ENCODE data around the gene ZBP1. TPM values are rescaled to one million over a fixed set of nuclear protein-coding genes. Genes with fewer than 3 reads are reported as not detected.

Gene ZBP1, protein sequence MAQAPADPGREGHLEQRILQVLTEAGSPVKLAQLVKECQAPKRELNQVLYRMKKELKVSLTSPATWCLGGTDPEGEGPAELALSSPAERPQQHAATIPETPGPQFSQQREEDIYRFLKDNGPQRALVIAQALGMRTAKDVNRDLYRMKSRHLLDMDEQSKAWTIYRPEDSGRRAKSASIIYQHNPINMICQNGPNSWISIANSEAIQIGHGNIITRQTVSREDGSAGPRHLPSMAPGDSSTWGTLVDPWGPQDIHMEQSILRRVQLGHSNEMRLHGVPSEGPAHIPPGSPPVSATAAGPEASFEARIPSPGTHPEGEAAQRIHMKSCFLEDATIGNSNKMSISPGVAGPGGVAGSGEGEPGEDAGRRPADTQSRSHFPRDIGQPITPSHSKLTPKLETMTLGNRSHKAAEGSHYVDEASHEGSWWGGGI
- not detected in 2 replicates for total RNA-seq

DNA sequence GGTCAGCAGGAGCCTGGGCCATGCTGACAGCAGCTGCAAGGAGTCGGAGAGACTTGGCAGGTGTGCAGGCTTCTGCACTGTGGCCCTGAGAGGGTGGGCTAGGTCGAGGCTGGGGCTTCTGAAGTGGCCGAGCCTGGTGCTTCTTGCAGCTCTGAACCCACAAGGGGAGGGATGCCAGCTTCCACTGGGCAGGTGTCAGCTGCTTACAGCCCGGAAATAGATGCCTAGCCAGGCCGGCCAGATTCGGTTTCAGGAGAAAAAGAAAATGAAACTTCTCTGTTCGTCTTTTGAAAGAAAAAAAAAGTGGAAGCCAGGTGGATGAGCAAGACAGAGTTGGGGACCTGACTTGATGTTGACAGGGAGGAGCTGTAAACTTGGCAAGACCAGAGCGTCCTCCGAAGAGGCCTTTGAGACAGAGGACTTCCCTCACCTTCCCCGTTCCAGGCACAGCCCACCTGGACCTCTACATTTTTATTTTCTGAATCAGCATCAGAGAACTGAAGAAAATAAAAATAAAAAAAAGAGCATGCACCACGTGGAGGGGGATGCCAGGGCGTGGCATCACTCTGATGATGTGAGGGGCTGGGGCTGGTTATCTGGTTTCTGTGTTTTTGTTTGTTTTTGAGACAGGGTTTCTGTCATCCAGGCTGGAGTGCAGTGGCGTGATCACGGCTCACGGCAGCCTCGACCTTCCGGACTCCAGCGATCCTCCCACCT lies at the start of gene ZBP1:
TSS of gene ZBP1 (minus strand) at position 153 of the 717 bp plus-strand sequence. CDS start at position 22, 131 bp downstream.
- H3K4me3 ChIP-seq (ENCODE audit: low read depth, low read length) = no peak within 1 kb of the TSS
- TF ChIP-seq, protein P1, sequence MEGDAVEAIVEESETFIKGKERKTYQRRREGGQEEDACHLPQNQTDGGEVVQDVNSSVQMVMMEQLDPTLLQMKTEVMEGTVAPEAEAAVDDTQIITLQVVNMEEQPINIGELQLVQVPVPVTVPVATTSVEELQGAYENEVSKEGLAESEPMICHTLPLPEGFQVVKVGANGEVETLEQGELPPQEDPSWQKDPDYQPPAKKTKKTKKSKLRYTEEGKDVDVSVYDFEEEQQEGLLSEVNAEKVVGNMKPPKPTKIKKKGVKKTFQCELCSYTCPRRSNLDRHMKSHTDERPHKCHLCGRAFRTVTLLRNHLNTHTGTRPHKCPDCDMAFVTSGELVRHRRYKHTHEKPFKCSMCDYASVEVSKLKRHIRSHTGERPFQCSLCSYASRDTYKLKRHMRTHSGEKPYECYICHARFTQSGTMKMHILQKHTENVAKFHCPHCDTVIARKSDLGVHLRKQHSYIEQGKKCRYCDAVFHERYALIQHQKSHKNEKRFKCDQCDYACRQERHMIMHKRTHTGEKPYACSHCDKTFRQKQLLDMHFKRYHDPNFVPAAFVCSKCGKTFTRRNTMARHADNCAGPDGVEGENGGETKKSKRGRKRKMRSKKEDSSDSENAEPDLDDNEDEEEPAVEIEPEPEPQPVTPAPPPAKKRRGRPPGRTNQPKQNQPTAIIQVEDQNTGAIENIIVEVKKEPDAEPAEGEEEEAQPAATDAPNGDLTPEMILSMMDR (conservative IDR thresholded peaks at IDR 0.05; ENCODE audit: low read depth, low read length) = no peak
- no peak for DNase-seq (ENCODE audit: low read depth)

DNA sequence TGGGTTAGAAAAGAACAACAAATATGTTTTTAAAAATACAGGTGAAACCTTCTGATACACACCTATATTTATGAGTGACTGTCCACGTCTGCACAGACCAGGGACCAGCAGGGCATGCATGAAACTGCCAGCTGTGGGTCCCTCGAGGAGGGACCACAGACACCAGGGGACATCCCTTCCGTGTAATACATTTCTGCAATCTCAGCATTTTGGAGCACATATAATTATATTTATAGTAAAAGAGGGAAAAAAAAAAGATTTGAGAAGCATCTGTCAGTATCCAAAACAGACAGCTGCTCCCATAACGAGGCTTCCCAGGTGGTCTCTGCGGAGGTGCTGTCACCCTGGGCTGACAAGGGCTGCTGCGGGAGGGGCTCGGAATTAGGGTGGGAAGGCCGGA lies 49.4 kb upstream of the ZBP1 start:
- DNase-seq (ENCODE audit: low read depth) = no peak
- H3K4me3 ChIP-seq (ENCODE audit: low read depth, low read length) = no peak overlapping the region
- TF ChIP-seq, protein P1 (conservative IDR thresholded peaks at IDR 0.05; ENCODE audit: low read depth, low read length) = no peak

DNA sequence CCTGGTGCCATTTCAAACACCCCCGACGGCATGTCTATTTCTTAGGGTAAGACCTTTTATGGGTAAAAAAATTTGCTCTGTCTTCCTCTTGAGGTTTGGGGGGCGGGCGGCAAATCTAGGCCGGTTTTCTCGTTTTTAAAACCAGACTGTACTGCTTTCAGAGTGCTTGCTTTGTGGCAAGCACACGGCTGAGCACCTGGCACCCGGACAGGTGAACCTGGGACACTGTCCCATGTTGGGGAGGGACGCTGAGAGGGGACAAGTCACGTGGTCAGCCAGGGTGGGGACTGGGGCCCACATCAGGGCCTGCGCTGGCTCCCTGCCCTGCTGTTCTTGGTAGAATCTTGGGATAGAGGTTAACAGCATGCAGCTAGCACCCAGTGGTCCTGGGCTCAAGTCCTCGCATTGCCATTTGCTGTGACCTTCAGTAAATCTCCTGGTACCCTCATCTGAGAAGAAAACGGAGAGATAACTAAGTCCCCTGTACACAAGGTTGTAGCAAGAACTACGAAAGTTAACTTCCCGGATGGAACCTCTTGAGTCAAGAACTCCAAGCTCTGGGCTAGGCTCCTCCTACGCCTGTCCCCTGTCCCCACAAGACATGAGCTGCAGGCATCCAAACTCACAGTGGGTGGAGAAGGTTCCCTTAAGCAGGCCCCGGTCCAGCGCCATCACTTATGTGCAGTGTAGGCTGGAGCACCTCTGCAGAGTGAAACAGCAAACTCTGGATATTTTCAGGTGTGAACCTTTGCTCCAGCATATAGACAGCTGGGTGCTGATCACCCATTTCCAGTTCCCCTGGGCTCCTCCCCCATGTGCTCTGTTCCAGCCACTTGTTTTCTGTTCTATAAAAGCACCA lies 47.9 kb upstream of the ZBP1 start:
- no peak for DNase-seq (ENCODE audit: low read depth)
- TF ChIP-seq, protein P1 (conservative IDR thresholded peaks at IDR 0.05; ENCODE audit: low read depth, low read length) = no peak
- H3K4me3 ChIP-seq (ENCODE audit: low read depth, low read length) = no peak overlapping the region

DNA sequence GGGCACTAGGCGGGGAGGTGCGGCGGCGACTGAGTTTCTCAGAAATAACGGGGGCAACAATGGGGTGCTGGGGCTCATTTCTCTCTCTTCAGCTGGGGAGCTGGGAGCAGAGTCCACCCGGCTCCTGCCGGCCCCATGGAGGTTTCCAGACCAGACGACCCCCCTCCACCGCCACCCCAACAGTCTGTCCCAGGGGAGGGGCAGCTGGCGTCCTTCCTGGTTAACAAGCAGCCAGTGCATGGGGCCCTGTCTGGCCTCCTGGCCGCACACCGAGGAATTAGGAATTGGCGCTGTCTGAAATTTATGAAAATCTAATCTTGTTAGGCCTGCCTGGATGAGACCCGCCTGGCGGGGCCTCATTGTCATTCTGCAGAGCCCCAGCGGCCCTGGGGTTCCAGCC lies 47.2 kb upstream of the ZBP1 start:
- TF ChIP-seq, protein P1 (conservative IDR thresholded peaks at IDR 0.05; ENCODE audit: low read depth, low read length) = no peak
- no peak overlapping the region for H3K4me3 ChIP-seq (ENCODE audit: low read depth, low read length)
- no peak for DNase-seq (ENCODE audit: low read depth)

DNA sequence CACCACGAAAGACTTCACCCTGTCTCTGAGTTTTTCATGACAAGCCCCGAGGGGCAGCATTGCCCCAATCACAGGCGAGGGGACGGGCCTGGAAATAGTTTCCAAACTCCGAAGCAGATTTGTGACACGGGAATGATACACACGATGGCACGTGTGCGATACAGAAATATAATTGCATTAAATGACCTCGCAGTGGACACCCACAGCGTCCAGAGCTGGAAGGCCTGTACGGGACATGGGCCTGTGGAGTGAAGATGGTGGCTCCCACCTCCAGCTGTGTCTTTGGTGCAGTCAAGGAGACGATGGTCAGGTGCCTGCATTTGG lies 46.6 kb upstream of the ZBP1 start:
- no peak overlapping the region for H3K4me3 ChIP-seq (ENCODE audit: low read depth, low read length)
- no peak for DNase-seq (ENCODE audit: low read depth)
- TF ChIP-seq, protein P1 (conservative IDR thresholded peaks at IDR 0.05; ENCODE audit: low read depth, low read length) = no peak

DNA sequence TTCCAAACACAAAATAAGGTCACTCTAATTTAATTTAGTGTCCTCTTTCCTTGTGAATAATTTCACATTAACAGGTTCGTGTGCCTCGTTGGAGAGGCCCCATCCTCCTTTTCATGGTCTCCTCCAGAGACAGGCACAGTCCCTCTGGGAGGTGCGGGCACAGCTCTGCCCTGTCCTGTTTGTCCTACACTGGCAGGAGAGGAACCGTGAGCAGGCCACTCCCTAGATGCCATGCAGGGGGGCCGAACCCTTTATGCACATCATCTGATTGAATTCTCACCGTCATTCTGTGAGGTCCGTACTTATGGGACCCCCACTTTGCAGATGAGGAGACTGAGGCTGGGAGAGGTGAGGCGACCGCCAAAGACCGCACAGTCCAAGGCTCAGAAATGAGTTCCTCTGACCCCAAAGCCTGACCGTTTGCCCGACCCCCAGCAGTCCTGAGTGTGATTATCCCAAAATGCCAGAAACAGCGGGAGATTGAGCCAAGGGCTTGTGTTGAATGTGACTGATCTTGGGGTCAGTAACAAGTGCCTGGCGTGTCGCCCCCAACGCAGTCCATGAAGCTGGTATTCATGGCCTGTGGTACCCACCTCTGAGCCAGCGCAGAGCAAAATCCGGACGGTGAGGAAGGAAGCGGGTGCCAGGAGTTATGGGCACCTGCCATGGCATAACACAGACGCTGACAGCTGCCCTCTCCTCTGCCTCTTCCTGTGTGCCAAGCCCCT lies 46.0 kb upstream of the ZBP1 start:
- TF ChIP-seq, protein P1 (conservative IDR thresholded peaks at IDR 0.05; ENCODE audit: low read depth, low read length) = no peak
- DNase-seq (ENCODE audit: low read depth) = no peak
- no peak overlapping the region for H3K4me3 ChIP-seq (ENCODE audit: low read depth, low read length)

All from epithelial cell of proximal tubule (primary cell).